Measurements from ENCODE around the gene TNFRSF11A.

DNA sequence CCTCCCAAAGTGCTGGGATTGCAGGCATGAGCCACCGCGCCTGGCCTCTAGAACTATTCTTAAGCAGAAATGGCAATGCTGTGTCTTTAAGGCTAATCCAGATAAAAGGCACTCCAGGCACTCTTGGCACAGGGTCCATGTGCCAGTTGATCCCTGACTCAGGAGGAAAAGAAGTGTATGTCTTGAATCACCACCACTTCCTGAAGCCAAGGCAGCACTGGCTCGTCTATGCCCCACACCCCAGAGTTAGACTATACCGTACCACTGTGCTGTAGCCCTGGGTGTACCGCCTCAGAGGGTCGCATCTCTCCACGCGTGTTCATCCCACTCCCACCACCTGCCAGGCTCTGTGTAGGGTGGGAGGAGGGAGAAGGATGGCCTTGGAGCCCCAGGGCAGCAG, 9.0 kb downstream of the TNFRSF11A start:
- TF ChIP-seq, protein P1, sequence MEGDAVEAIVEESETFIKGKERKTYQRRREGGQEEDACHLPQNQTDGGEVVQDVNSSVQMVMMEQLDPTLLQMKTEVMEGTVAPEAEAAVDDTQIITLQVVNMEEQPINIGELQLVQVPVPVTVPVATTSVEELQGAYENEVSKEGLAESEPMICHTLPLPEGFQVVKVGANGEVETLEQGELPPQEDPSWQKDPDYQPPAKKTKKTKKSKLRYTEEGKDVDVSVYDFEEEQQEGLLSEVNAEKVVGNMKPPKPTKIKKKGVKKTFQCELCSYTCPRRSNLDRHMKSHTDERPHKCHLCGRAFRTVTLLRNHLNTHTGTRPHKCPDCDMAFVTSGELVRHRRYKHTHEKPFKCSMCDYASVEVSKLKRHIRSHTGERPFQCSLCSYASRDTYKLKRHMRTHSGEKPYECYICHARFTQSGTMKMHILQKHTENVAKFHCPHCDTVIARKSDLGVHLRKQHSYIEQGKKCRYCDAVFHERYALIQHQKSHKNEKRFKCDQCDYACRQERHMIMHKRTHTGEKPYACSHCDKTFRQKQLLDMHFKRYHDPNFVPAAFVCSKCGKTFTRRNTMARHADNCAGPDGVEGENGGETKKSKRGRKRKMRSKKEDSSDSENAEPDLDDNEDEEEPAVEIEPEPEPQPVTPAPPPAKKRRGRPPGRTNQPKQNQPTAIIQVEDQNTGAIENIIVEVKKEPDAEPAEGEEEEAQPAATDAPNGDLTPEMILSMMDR (IDR thresholded peaks at IDR 0.05 in 8 of 11, conservative IDR thresholded peaks at IDR 0.05 in 3 of 11) = no peak
- no peak for TF ChIP-seq POLR2A (IDR thresholded peaks at IDR 0.05)
- no peak for TF ChIP-seq POLR2AphosphoS5 (IDR thresholded peaks at IDR 0.05)

Data from spleen (tissue), 7 donors.